ENCODE results near the gene BTF3.

The BTF3 gene

DNA sequence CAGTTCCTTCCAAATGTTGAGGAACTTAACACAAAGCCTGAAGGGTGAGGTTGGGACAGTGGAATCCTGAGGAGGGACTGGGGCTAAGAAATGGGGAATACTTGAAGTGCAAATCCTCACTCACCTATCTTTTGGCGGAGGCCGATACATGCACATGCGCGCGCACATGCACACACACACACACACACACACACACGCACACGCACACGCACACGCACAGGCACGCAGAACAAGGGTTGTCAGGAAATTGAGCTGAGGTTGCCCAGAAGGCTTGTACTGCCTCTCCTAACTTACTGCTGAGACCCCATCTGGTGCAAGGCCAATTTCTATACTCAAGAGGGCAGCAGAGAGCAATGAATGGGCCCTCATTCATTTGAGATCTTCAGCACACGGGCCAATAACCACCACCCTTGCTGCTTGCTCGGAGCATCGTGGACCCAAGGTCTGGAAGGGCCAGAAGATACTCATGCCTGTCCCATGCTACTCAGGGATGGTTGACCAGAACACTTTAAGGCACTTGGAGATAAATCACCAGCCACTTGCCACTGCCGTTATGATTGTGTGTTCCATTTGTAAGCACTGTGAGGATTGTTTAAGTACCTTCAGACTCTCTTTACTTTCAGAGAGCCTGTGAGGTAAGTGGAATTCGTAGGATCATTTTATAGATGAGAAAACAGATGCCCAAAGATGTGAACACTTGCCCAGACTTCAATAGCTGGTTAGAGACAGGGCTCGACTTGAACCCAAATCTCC, 21.5 kb downstream of the BTF3 start:
- peak in 2 of 3 experiments; percentile 23 to 48 for DNase-seq (ENCODE audit: low read depth in 2 of 3, low spot score in 2 of 3)

GRCh38 chr5:73522989-73523388, 24.7 kb downstream of the BTF3 start:
- DNase-seq (ENCODE audit: low read depth in 2 of 3, low spot score in 2 of 3): no peak

- no peak for DNase-seq (ENCODE audit: low read depth in 2 of 3, low spot score in 2 of 3)
Measured at GRCh38 chr5:73523861-73524260, 25.6 kb downstream of the BTF3 start.

DNA sequence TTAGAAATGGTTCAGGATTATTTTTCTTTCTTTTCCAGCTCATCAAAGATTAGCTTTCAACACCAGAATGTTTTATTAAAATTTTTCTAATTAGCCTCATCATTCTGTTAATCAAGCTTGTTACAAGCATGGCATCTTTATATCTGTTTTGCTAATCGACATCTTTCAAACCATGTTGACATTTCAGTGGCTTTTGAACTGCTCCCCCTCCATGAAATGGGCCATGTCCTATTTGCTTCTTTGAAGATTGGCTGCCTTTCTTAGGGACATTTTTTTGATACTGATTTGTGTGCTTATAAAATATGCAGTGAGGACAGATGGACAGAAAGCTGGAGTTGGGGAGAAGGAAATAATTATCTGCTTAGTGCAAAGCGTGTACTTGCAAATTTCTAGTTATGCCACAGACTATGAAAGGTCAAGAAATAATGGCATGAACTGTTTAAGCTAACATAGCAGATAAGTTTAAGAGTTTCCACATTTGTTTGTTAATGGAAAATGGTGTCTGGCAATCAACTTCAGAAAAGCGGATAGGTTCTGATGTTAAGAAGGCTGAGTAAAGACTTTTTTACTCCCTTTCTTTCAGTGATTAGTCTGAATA, 27.5 kb downstream of the BTF3 start:
- DNase-seq (ENCODE audit: low read depth in 2 of 3, low spot score in 2 of 3): no peak

DNA sequence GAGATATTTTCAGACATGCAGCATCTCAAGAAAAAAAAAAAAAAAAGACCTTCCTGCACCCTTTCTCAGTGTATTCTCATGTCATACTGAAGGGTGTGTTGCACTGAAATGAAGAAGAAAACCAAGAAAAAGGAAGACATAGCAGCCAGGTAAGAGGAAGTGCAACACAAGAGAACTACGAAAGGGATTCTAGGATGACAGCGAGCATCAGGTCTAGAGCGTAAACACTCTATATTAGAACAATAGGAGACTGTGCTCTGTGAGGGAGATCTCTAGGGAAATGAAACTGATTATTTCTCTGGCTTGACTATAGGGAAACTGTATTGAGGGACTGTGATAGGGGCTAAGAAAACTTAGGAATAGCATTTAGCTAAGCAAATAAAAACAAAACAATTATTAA, 30.0 kb downstream of the BTF3 start:
- no peak for DNase-seq (ENCODE audit: low read depth in 2 of 3, low spot score in 2 of 3)

GRCh38 chr5:73529081-73529480, 30.8 kb downstream of the BTF3 start:
- DNase-seq (ENCODE audit: low read depth in 2 of 3, low spot score in 2 of 3): no peak

DNA sequence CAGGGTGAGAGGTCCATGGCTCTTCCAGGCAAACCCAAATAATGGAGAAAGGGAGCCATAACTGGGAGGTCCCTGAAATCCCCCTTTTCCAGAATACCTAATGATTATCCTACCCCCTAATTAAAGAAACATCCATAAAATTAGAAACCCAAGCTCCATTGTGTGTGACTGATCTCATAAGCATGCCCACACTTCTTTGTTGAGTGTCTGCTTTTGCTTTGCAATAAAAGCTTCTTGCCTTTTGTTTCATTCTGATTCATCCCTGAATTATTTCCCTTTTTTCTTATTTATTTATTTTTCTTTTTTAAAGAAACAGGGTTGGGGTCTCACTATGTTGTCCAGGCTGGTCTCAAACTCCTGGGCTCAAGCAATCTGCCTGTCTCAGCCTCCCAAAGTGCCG, 33.1 kb downstream of the BTF3 start:
- no peak for DNase-seq (ENCODE audit: low read depth in 2 of 3, low spot score in 2 of 3)

DNA sequence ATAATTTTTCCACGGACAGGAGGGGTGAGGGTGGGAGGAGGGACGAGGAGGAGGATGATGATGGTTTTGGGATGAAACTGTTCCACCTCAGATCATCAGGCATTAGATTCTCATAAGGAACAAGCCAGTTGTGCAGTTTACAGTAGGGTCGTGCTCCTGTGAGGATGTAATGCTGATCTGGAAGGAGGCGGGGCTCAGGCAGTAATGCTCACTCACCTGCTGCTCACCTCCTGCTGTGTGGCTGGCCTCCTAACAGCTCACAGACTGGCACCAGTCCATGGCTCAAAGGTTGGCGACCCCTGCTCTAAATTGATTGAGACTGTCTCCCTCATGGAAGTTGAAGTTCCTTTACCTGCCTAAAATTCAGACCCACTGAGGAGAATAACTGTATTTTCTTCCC, 34.0 kb downstream of the BTF3 start:
- DNase-seq (ENCODE audit: low read depth in 2 of 3, low spot score in 2 of 3): no peak

- no peak for DNase-seq (ENCODE audit: low read depth in 2 of 3, low spot score in 2 of 3)
Measured at GRCh38 chr5:73534011-73534644, 35.9 kb downstream of the BTF3 start.

GRCh38 chr5:73534971-73535370, 36.7 kb downstream of the BTF3 start:
- no peak for DNase-seq (ENCODE audit: low read depth in 2 of 3, low spot score in 2 of 3)

GRCh38 chr5:73539730-73540129, 41.5 kb downstream of the BTF3 start:
- no peak for DNase-seq (ENCODE audit: low read depth in 2 of 3, low spot score in 2 of 3)

GRCh38 chr5:73540192-73540591, 42.0 kb downstream of the BTF3 start:
- no peak for DNase-seq (ENCODE audit: low read depth in 2 of 3, low spot score in 2 of 3)

GRCh38 chr5:73542020-73542419, 43.8 kb downstream of the BTF3 start:
- DNase-seq (ENCODE audit: low read depth in 2 of 3, low spot score in 2 of 3): no peak

DNA sequence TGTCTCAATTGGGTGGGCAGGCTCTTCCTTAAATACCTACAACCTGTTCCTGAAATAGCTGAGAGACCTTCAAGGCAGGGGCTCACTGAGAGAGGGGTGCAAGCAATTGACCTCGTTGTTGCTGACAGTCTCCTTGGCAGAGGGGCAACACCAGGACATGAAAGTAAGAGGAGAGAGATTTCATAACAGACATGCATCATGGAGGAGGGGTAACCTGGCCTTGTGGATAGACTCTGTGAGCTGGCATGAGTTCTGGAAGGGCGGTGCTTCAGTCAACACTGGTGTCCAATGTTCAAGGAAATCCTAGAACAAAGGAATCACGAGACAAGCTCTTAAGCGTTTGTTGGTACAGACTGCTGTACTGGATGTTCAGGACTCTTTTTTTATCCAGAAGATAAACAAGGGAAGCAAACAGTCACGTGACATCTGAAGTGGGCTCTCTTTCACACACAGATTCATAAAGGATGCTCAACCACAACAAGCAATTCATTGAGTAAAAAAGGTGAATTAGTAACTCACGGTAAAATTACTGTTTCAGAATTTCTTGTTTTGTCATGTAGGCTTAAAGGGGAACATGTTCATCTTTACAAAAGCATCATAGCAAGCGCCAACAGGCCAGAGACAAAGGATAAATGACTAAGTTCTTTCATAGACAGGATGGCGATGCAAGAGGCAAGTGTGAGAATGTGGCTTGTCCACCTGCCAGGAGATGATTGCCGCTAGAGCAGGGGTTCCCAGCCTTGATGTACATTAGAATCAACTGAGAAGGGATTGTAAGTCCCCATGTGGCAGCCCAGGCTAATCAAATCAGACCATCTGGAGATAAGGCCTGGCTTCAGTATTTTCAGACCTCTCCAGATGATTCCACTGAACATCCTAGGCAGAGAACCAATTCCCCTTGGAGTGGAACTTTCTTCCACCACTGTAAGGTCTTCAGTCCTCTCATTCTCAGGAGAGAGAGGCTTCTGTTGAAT, 46.5 kb downstream of the BTF3 start:
- no peak for DNase-seq (ENCODE audit: low read depth in 2 of 3, low spot score in 2 of 3)

GRCh38 chr5:73545403-73545779, 47.1 kb downstream of the BTF3 start:
- no peak for DNase-seq (ENCODE audit: low read depth in 2 of 3, low spot score in 2 of 3)

DNA sequence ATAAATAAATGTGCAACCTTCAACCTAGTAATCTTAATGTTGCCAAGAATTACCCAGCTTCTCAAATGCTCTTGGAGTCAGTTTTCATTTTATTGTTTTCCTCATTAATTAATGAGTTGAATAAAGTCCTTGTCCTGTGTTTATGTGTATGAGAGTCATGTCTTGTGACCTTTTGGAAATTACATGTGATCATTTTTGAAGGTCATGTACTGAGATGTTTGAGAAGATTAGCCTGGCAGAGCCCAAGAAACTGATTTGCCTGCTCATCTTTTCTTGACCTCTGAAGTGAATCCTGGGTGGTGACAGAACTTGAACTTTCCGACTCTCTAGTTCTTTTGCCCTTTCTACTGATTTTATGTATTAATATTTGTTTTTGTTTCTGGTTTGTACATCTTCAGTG, 51.8 kb downstream of the BTF3 start:
- DNase-seq (ENCODE audit: low read depth in 2 of 3, low spot score in 2 of 3): no peak

DNA sequence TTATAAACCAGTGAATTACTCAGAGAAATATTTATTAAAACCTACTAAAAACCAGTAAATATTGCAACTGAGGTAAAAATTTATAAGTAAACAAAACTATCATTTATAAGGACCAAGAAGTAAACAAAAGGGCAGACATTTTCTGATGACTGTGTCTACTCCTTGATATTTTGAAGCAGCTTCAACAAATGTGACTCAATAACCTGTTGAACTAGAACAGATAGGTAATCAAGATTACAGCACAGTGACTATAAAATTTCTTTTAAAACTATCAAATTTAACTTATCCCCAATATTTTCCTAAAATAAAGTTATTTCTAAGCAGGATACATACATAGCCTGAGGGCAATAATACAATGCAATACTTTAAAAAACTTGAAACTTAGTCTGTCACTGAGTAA, 54.4 kb downstream of the BTF3 start:
- no peak for DNase-seq (ENCODE audit: low read depth in 2 of 3, low spot score in 2 of 3)

Data from activated CD8-positive, alpha-beta memory T cell treated with anti-CD3 and anti-CD28 coated beads for 48 hours (primary cell).